GM12873 (cell line): ENCODE data around the gene PTPRG.

Source experiments
- TF ChIP-seq, protein P1 (sequence below): IDR thresholded peaks from 2 replicates; pipeline ENCODE4 v1.5.1; 2012; ENCODE audit warnings: low read depth, mild to moderate bottlenecking, moderate library complexity, low read length, control low read depth; ENCODE audit not compliant: insufficient read depth; ENCODE audit errors: missing control alignments

PTPRG gene

DNA sequence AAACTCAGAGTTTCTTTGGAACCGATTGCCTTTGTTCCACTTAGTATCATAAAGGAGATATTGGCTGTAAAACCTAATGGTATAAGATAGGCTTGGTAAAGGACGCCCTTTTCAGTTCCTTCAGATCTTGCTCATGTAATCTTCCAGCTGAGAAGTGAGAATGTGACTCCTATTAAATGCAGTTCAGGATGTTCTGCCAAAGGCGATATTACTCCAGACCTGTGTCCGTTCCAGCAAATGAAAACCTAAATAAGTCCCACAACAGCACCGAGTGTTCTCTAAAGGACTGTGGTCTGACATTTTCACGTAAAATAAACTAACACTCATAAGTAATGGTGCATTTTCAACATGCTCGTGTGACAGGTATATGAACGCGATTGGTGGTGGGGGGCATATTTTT is 535.8 kb downstream of the PTPRG start:
- TF ChIP-seq, protein P1, sequence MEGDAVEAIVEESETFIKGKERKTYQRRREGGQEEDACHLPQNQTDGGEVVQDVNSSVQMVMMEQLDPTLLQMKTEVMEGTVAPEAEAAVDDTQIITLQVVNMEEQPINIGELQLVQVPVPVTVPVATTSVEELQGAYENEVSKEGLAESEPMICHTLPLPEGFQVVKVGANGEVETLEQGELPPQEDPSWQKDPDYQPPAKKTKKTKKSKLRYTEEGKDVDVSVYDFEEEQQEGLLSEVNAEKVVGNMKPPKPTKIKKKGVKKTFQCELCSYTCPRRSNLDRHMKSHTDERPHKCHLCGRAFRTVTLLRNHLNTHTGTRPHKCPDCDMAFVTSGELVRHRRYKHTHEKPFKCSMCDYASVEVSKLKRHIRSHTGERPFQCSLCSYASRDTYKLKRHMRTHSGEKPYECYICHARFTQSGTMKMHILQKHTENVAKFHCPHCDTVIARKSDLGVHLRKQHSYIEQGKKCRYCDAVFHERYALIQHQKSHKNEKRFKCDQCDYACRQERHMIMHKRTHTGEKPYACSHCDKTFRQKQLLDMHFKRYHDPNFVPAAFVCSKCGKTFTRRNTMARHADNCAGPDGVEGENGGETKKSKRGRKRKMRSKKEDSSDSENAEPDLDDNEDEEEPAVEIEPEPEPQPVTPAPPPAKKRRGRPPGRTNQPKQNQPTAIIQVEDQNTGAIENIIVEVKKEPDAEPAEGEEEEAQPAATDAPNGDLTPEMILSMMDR: no peak

DNA sequence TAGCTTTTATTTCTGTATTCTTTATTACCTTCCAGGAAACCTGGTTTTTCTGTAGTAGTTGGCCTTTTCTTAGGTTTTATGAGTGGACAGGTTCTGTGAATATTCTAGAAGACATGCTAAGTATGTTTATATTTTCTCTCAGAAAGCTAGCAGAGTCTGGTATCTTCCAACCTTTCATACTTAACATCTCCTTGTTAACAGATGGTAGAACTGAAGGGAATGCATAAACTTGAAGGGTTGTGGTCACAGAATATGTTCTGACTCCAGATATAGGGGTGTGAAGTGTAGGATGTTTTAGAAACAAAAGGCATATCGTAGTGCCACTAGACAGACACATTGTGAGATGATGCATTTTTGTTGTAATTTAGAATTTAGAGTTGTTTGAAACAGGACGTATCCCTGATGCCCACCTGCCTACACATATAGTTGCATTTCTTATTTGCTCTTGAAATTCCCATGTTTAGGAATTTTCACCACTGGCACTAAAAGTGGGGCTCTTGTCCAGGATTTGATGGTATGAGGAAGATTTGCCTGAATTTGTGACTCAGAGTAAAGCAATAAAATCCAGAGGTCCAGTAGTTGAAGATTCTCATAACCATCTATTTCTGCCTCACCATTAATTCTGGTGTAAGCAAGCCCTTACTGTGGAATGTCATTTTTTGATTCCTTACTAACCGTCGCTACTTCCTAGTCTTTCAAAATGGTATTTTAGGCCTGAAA is 537.4 kb downstream of the PTPRG start:
- TF ChIP-seq, protein P1: no peak

DNA sequence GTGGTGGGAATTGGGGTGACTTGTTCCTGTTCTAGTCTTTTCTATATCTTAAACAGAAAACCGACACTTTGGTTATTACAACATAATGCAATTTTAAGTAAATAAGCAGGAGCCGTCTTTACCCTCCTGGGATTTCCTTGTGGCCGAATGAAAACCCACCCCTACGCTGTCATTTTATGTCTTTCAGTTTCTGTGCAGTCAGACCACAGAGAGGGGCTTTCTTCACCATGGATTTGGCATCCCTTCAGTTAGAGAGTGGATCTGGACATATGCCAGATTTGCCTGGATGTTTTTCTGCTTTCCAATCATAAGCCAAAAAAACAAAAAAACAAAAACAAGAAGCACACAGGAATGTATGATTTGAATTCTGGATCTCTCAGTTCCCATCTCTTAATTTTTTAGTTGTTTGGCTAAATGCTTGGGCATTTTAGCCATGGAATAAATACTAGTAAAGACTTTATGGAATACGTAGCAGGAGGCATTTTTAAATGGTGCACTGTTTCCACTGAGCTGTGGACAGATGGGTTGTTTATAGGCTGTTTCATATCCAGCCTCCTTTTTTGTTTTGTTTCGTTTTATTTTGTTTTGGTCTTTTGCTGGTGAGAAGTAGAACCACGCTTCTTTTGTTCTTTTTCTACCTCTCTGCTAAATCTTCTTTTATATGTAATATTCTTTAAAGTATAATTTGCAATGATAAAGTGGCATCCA is 539.1 kb downstream of the PTPRG start:
- TF ChIP-seq, protein P1: no peak

DNA sequence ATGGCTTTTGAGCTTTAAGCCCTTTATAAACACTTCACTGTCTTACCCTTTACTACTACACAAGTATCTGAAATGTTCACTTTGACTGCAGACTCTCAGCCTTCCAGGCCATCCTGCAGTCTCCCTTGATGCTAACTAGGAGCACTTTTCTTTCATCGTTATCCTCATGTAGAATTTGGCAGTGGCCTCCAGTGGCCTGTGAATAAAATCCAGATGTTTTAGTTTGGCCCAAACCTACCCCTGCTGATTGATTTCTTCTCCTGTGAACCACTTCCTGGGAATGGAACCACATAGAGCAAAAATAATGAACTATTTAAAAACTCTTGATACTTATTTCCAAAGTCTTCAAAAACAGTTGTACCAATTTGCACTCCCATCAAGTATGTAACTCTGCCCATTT is 540.1 kb downstream of the PTPRG start:
- TF ChIP-seq, protein P1: no peak

DNA sequence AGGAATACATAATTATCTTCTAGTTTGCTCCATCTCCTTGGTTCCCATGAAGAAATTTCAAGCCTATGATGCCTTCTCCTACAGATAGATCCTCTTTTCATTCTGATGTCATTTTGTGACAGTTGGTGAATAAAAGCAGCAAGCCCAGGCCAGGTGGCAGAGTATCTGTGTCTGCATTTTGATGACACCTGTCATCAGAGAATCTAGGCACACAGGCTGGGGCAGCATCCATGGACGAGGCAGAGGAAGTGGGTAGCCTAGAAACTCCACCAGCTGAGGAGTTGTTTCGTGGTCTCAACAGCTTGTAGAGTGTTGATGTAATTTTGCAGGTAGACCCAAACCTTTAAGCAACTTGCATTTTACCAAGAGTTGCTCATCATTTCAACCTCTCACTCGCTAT is 542.2 kb downstream of the PTPRG start:
- TF ChIP-seq, protein P1: no peak

DNA sequence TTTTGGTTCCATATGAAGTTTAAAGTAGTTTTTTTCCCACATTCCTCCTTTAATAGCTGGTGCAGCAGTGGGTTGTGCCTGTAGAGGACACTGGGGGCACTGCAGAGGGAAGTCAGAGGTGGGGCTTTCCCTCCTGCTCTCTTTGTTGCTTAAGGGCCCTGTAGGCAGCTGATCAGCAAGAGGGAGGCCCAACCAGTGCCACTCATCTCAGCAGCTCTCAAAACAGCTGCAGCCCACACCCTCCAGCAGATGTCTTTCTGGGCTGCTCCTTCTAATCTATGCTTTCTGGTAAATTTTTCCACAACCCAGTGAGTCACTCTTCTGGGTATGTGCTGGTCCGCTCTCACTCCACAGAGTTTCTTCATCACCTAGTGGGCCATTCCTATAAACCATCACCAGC is 548.2 kb downstream of the PTPRG start:
- TF ChIP-seq, protein P1: no peak

DNA sequence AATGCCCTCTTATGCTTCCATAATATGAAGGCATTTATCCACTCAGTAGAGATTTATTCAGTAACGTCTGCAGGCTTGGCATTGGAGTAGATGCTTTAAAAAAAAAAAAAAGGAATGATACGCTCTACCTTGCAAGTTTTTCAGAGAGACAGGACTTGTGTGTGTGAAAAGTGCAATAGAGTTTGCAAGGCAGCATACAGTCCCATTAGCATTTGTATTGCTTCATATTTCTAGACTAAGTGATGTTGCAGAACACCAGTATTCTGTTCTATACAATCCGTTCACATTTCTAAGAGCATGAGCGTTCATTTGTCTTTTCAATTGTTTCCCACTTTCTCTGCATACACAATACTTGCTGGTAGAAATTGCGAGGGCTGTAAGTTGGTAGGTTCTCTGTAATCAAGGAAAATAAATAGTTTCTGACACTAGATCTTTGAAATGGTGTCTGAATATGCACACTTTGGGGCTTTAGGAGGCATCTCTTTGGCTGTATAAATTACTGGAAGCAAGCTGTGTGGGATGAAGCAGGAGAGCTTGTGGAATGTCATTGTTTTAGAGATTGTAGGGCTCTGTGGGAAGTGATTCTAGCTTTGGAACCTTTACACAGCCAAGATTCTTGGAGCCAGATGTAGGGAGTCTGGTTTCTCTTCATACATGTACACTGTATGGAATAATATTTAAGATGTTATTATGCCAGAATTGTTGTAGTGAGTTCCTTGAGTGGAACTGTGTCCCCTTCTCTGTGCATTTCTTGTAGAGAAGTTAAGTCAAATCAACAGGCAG is 549.3 kb downstream of the PTPRG start:
- TF ChIP-seq, protein P1: no peak
